ENCODE data around the gene PCDHGB2. TPM values are rescaled to one million over a fixed set of nuclear protein-coding genes. Genes with fewer than 3 reads are reported as not detected.

Gene PCDHGB2
- polyA plus RNA-seq, 3 donors: 0.01 TPM; not detected in 2

DNA sequence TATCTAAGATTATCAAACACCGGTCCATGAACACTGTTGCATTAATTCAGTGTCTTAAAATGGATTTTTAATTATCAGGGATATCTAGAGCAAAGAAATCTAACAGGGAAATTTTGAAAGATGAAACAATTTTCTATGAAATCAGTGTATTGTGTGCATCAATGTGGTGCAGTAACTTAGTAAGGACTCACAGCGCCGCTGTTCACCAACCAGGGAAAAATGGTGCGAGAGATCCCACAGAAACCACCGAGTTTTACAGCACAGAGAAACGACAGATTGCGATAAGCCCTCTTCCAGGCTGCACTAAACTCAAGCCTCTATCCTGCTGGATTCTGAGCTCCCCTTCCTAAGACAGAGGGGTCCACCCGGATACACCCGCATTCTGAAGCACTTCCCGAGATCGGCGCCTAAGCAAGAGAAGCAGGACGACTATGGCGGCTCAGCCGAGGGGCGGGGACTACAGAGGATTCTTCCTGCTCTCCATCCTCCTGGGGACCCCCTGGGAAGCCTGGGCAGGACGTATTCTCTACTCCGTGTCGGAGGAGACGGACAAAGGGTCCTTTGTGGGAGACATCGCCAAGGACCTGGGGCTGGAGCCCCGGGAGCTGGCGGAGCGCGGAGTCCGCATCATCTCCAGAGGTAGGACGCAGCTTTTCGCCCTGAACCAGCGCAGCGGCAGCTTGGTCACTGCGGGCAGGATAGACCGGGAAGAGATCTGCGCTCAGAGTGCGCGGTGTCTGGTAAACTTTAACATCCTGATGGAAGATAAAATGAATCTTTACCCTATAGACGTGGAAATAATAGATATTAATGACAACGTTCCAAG is 22.9 kb downstream of the PCDHGB2 start, which contains the start of gene PCDHGA7:
PCDHGA7 (plus strand) TSS at position 274 of the 826 bp plus-strand sequence; CDS start at position 432, 158 bp downstream.
- Mint-ChIP-seq H3K4me3 (peak within 1 kb of the TSS; percentile 64 to 65), H3K27me3 (ENCODE audit: low read depth in 3 of 3) (peaks cover 39 to 64% (median 52%) of the 10 kb centered on the region in 3 donors), H3K36me3 (peaks cover 0 to 5% of the 10 kb centered on the region in 2 donors), H3K4me1 (peaks cover 4% of the 10 kb centered on the region), H3K9me3 (peaks cover 24 to 58% (median 50%) of the 10 kb centered on the region in 7 donors), H3K27ac (no peak within 1 kb of the TSS)
- Histone ChIP-seq H3K4me1 (ENCODE audit: control insufficient read depth in 1 of 2, insufficient read depth in 2 of 2, low read length in 2 of 2) (no peaks in the 10 kb centered on the region), H2AFZ (ENCODE audit: insufficient read depth, low read depth, low read length, poor library complexity, severe bottlenecking) (no peak within 1 kb of the TSS), H3K9ac (ENCODE audit: insufficient read depth, low read length, poor library complexity, severe bottlenecking) (no peak within 1 kb of the TSS), H3K36me3 (replicated peaks in 1 of 2; ENCODE audit: control insufficient read depth in 1 of 2, insufficient read depth in 2 of 2, low read length in 2 of 2) (no peaks in the 10 kb centered on the region), H3K9me3 (replicated peaks in 1 of 2; ENCODE audit: control insufficient read depth in 1 of 2, insufficient read depth in 1 of 2, low read length in 2 of 2) (peaks cover 27 to 52% of the 10 kb centered on the region in 2 donors), H3K27ac (ENCODE audit: low read depth in 1 of 2, low read length in 2 of 2) (no peak within 1 kb of the TSS), H3K79me2 (ENCODE audit: insufficient read depth, low read length) (no peaks in the 10 kb centered on the region), H4K20me1 (ENCODE audit: insufficient read depth, low read length) (no peaks in the 10 kb centered on the region), H3K4me3 (replicated peaks in 1 of 3; ENCODE audit: low read depth in 2 of 3, low read length in 3 of 3) (peak within 1 kb of the TSS in 1 of 3 experiments; percentile 48), H3K27me3 (ENCODE audit: control insufficient read depth in 2 of 2, insufficient read depth in 2 of 2, low read length in 2 of 2) (peaks cover 34 to 80% of the 10 kb centered on the region in 2 donors), H3K4me2 (replicated peaks; ENCODE audit: extremely low read depth, low read length, poor library complexity, severe bottlenecking) (peak within 1 kb of the TSS; percentile 42)
- TF ChIP-seq, protein P1, sequence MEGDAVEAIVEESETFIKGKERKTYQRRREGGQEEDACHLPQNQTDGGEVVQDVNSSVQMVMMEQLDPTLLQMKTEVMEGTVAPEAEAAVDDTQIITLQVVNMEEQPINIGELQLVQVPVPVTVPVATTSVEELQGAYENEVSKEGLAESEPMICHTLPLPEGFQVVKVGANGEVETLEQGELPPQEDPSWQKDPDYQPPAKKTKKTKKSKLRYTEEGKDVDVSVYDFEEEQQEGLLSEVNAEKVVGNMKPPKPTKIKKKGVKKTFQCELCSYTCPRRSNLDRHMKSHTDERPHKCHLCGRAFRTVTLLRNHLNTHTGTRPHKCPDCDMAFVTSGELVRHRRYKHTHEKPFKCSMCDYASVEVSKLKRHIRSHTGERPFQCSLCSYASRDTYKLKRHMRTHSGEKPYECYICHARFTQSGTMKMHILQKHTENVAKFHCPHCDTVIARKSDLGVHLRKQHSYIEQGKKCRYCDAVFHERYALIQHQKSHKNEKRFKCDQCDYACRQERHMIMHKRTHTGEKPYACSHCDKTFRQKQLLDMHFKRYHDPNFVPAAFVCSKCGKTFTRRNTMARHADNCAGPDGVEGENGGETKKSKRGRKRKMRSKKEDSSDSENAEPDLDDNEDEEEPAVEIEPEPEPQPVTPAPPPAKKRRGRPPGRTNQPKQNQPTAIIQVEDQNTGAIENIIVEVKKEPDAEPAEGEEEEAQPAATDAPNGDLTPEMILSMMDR (IDR thresholded peaks at IDR 0.05): no peak
- intact Hi-C loops (cut with micrococcal nuclease): no loop called here
- DNase-seq: no peak
- 12% methylated on average over 27 of the region's 37 CpGs for WGBS (ENCODE audit: insufficient coverage)

DNA sequence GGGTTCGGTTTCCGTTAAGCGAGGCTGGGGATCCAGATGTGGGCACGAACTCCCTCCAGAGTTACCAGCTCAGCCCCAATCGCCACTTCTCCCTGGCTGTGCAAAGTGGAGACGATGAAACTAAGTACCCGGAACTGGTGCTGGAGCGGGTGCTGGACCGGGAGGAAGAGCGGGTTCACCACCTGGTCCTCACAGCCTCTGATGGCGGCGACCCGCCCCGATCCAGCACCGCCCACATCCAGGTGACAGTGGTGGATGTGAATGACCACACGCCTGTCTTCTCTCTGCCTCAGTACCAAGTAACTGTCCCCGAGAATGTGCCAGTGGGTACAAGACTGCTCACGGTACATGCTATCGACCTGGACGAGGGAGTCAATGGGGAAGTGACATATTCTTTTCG is 23.6 kb downstream of the PCDHGB2 start:
- no peak overlapping the region for H3K27ac ChIP-seq (ENCODE audit: low read depth in 1 of 2, low read length in 2 of 2)
- intact Hi-C loops (cut with micrococcal nuclease): no loop called here
- peaks cover 36 to 80% of the 10 kb centered on the region in 2 donors for H3K27me3 ChIP-seq (ENCODE audit: control insufficient read depth in 2 of 2, insufficient read depth in 2 of 2, low read length in 2 of 2)
- Mint-ChIP-seq H3K27me3 (ENCODE audit: low read depth in 3 of 3) (peaks cover 39 to 65% (median 56%) of the 10 kb centered on the region in 3 donors), H3K4me1 (peaks cover 5% of the 10 kb centered on the region), H3K27ac (no peak overlapping the region), H3K9me3 (peaks cover 25 to 58% (median 50%) of the 10 kb centered on the region in 7 donors), H3K36me3 (peaks cover 0 to 6% of the 10 kb centered on the region in 2 donors), H3K4me3 (peak overlapping the region; percentile 64 to 65)
- TF ChIP-seq, protein P1 (IDR thresholded peaks at IDR 0.05): no peak
- no peak overlapping the region for H3K4me2 ChIP-seq (replicated peaks; ENCODE audit: extremely low read depth, low read length, poor library complexity, severe bottlenecking)
- H3K36me3 ChIP-seq (replicated peaks in 1 of 2; ENCODE audit: control insufficient read depth in 1 of 2, insufficient read depth in 2 of 2, low read length in 2 of 2): no peaks in the 10 kb centered on the region
- peaks cover 30 to 56% of the 10 kb centered on the region in 2 donors for H3K9me3 ChIP-seq (replicated peaks in 1 of 2; ENCODE audit: control insufficient read depth in 1 of 2, insufficient read depth in 1 of 2, low read length in 2 of 2)
- H4K20me1 ChIP-seq (ENCODE audit: insufficient read depth, low read length): no peaks in the 10 kb centered on the region
- DNase-seq: no peak
- H3K4me3 ChIP-seq (replicated peaks in 1 of 3; ENCODE audit: low read depth in 2 of 3, low read length in 3 of 3): peak overlapping the region in 1 of 3 experiments; percentile 48
- no peak overlapping the region for H2AFZ ChIP-seq (ENCODE audit: insufficient read depth, low read depth, low read length, poor library complexity, severe bottlenecking)
- no peaks in the 10 kb centered on the region for H3K4me1 ChIP-seq (ENCODE audit: control insufficient read depth in 1 of 2, insufficient read depth in 2 of 2, low read length in 2 of 2)
- H3K79me2 ChIP-seq (ENCODE audit: insufficient read depth, low read length): no peaks in the 10 kb centered on the region
- H3K9ac ChIP-seq (ENCODE audit: insufficient read depth, low read length, poor library complexity, severe bottlenecking): no peak overlapping the region
- WGBS (ENCODE audit: insufficient coverage): 31% methylated on average over 10 of the region's 21 CpGs
